ENCODE results near the gene RWDD4. TPM values are rescaled to one million over a fixed set of nuclear protein-coding genes. Genes with fewer than 3 reads are reported as not detected.
"Not testable (repeated sequence)": the region's sequence is repeated elsewhere in the genome, so short reads cannot be mapped to it uniquely, and the experiment has no call there.

Gene RWDD4
- total RNA-seq, 1 donor from 2014 or later: 17.3 TPM

GRCh38 chr4:183635741-183636140 lies 23.2 kb downstream of the RWDD4 start:
- no peak for DNase-seq (ENCODE audit: low spot score)

GRCh38 chr4:183635321-183635720 lies 23.7 kb downstream of the RWDD4 start:
- no peak for DNase-seq (ENCODE audit: low spot score)

- no peak for DNase-seq (ENCODE audit: low spot score)
Observed at GRCh38 chr4:183633476-183634400, 25.2 kb downstream of the RWDD4 start.

- DNase-seq (ENCODE audit: low spot score): no peak
Observed at GRCh38 chr4:183632689-183633088, 26.3 kb downstream of the RWDD4 start.

GRCh38 chr4:183631577-183632198 lies 27.3 kb downstream of the RWDD4 start:
- no peak for DNase-seq (ENCODE audit: low spot score)

GRCh38 chr4:183627979-183628588 lies 30.9 kb downstream of the RWDD4 start:
- no peak for DNase-seq (ENCODE audit: low spot score)

- not testable (repeated sequence) for DNase-seq (ENCODE audit: low spot score)
Observed at GRCh38 chr4:183627286-183627685, 31.7 kb downstream of the RWDD4 start.

- DNase-seq (ENCODE audit: low spot score): no peak
Observed at GRCh38 chr4:183626168-183626567, 32.8 kb downstream of the RWDD4 start.

- no peak for DNase-seq (ENCODE audit: low spot score)
Observed at GRCh38 chr4:183624548-183624947, 34.4 kb downstream of the RWDD4 start.

- no peak for DNase-seq (ENCODE audit: low spot score)
Observed at GRCh38 chr4:183621875-183622274, 37.1 kb downstream of the RWDD4 start.

- DNase-seq (ENCODE audit: low spot score): no peak
Observed at GRCh38 chr4:183620421-183620820, 38.6 kb downstream of the RWDD4 start.

- DNase-seq (ENCODE audit: low spot score): no peak
Observed at GRCh38 chr4:183618681-183619080, 40.3 kb downstream of the RWDD4 start.

GRCh38 chr4:183617075-183617474 lies 41.9 kb downstream of the RWDD4 start:
- DNase-seq (ENCODE audit: low spot score): peak; percentile 4

- DNase-seq (ENCODE audit: low spot score): no peak
Observed at GRCh38 chr4:183612329-183613250, 46.4 kb downstream of the RWDD4 start.

- DNase-seq (ENCODE audit: low spot score): no peak
Observed at GRCh38 chr4:183611210-183611830, 47.7 kb downstream of the RWDD4 start.

- no peak for DNase-seq (ENCODE audit: low spot score)
Observed at GRCh38 chr4:183610613-183611012, 48.4 kb downstream of the RWDD4 start.

- DNase-seq (ENCODE audit: low spot score): no peak
Observed at GRCh38 chr4:183610033-183610432, 49.0 kb downstream of the RWDD4 start.

- no peak for DNase-seq (ENCODE audit: low spot score)
Observed at GRCh38 chr4:183609151-183609550, 49.8 kb downstream of the RWDD4 start.

GRCh38 chr4:183607894-183608293 lies 51.1 kb downstream of the RWDD4 start:
- no peak for DNase-seq (ENCODE audit: low spot score)

- no peak for DNase-seq (ENCODE audit: low spot score)
Observed at GRCh38 chr4:183602557-183603027, 56.4 kb downstream of the RWDD4 start.

GRCh38 chr4:183601381-183601780 lies 57.6 kb downstream of the RWDD4 start:
- no peak for DNase-seq (ENCODE audit: low spot score)

Measured in ureter (tissue), 1 donor.